ENCODE measurements around the gene ADAMTS20.

Gene ADAMTS20

GRCh38 chr12:43580601-43581000, 28.6 kb upstream of the ADAMTS20 start:
- Histone ChIP-seq H3K36me3 (ENCODE audit: insufficient read depth, low read length) (no peaks in the 10 kb centered on the region), H3K79me2 (ENCODE audit: insufficient read depth, low read length) (no peaks in the 10 kb centered on the region), H3K9me3 (ENCODE audit: insufficient read depth, low read length, severe bottlenecking) (no peaks in the 10 kb centered on the region), H3K9ac (ENCODE audit: low read depth, low read length) (no peak overlapping the region), H3K4me1 (ENCODE audit: insufficient read depth, low read length) (no peaks in the 10 kb centered on the region), H2AFZ (ENCODE audit: low read depth, low read length) (no peak overlapping the region), H4K20me1 (ENCODE audit: insufficient read depth, low read length) (no peaks in the 10 kb centered on the region), H3K4me2 (ENCODE audit: insufficient read depth, low read length) (no peak overlapping the region), H3K4me3 (ENCODE audit: low read depth in 1 of 2, low read length in 2 of 2) (no peak overlapping the region), H3K27me3 (ENCODE audit: insufficient read depth, low read length, poor library complexity) (no peaks in the 10 kb centered on the region), H3K27ac (ENCODE audit: low read length) (no peak overlapping the region)
- no peak for ATAC-seq (ENCODE audit: insufficient read depth, low read depth)
- DNase-seq = no peak
- TF ChIP-seq CTCF (IDR thresholded peaks at IDR 0.05; ENCODE audit: borderline replicate concordance, extremely low read depth, low read length, poor library complexity, severe bottlenecking) (no peak), EZH2 (IDR thresholded peaks at IDR 0.05; ENCODE audit: borderline replicate concordance, low read depth, low read length, severe bottlenecking) (no peak)

GRCh38 chr12:43579206-43579605, 27.2 kb upstream of the ADAMTS20 start:
- Histone ChIP-seq H3K27ac (ENCODE audit: low read length) (no peak overlapping the region), H3K4me1 (ENCODE audit: insufficient read depth, low read length) (no peaks in the 10 kb centered on the region), H3K9me3 (ENCODE audit: insufficient read depth, low read length, severe bottlenecking) (no peaks in the 10 kb centered on the region), H4K20me1 (ENCODE audit: insufficient read depth, low read length) (no peaks in the 10 kb centered on the region), H3K4me2 (ENCODE audit: insufficient read depth, low read length) (no peak overlapping the region), H3K4me3 (ENCODE audit: low read depth in 1 of 2, low read length in 2 of 2) (no peak overlapping the region), H3K79me2 (ENCODE audit: insufficient read depth, low read length) (no peaks in the 10 kb centered on the region), H3K9ac (ENCODE audit: low read depth, low read length) (no peak overlapping the region), H2AFZ (ENCODE audit: low read depth, low read length) (no peak overlapping the region), H3K27me3 (ENCODE audit: insufficient read depth, low read length, poor library complexity) (no peaks in the 10 kb centered on the region), H3K36me3 (ENCODE audit: insufficient read depth, low read length) (no peaks in the 10 kb centered on the region)
- no peak for ATAC-seq (ENCODE audit: insufficient read depth, low read depth)
- no peak for TF ChIP-seq EZH2 (IDR thresholded peaks at IDR 0.05; ENCODE audit: borderline replicate concordance, low read depth, low read length, severe bottlenecking)
- no peak for TF ChIP-seq CTCF (IDR thresholded peaks at IDR 0.05; ENCODE audit: borderline replicate concordance, extremely low read depth, low read length, poor library complexity, severe bottlenecking)
- DNase-seq = no peak

- no peak overlapping the region for H3K4me2 ChIP-seq (ENCODE audit: insufficient read depth, low read length)
- H3K9ac ChIP-seq (ENCODE audit: low read depth, low read length) = no peak overlapping the region
- H3K4me1 ChIP-seq (ENCODE audit: insufficient read depth, low read length) = no peaks in the 10 kb centered on the region
- no peaks in the 10 kb centered on the region for H3K79me2 ChIP-seq (ENCODE audit: insufficient read depth, low read length)
- H3K4me3 ChIP-seq (ENCODE audit: low read depth in 1 of 2, low read length in 2 of 2) = no peak overlapping the region
- H2AFZ ChIP-seq (ENCODE audit: low read depth, low read length) = no peak overlapping the region
- H3K27me3 ChIP-seq (ENCODE audit: insufficient read depth, low read length, poor library complexity) = no peaks in the 10 kb centered on the region
- ATAC-seq (ENCODE audit: insufficient read depth, low read depth) (no peak), DNase-seq (no peak)
- no peaks in the 10 kb centered on the region for H3K9me3 ChIP-seq (ENCODE audit: insufficient read depth, low read length, severe bottlenecking)
- H3K36me3 ChIP-seq (ENCODE audit: insufficient read depth, low read length) = no peaks in the 10 kb centered on the region
- H3K27ac ChIP-seq (ENCODE audit: low read length) = no peak overlapping the region
- H4K20me1 ChIP-seq (ENCODE audit: insufficient read depth, low read length) = no peaks in the 10 kb centered on the region
- no peak for TF ChIP-seq CTCF (IDR thresholded peaks at IDR 0.05; ENCODE audit: borderline replicate concordance, extremely low read depth, low read length, poor library complexity, severe bottlenecking)
These were observed 26.8 kb upstream of the ADAMTS20 start for GRCh38 chr12:43578782-43579181.

- Histone ChIP-seq H3K4me3 (ENCODE audit: low read depth in 1 of 2, low read length in 2 of 2) (no peak overlapping the region), H3K4me1 (ENCODE audit: insufficient read depth, low read length) (no peaks in the 10 kb centered on the region), H3K9ac (ENCODE audit: low read depth, low read length) (no peak overlapping the region), H3K79me2 (ENCODE audit: insufficient read depth, low read length) (no peaks in the 10 kb centered on the region), H2AFZ (ENCODE audit: low read depth, low read length) (no peak overlapping the region), H3K36me3 (ENCODE audit: insufficient read depth, low read length) (no peaks in the 10 kb centered on the region), H3K27me3 (ENCODE audit: insufficient read depth, low read length, poor library complexity) (no peaks in the 10 kb centered on the region), H3K27ac (ENCODE audit: low read length) (no peak overlapping the region), H3K9me3 (ENCODE audit: insufficient read depth, low read length, severe bottlenecking) (no peaks in the 10 kb centered on the region), H4K20me1 (ENCODE audit: insufficient read depth, low read length) (no peaks in the 10 kb centered on the region), H3K4me2 (ENCODE audit: insufficient read depth, low read length) (no peak overlapping the region)
- ATAC-seq (ENCODE audit: insufficient read depth, low read depth) = no peak
- TF ChIP-seq EZH2 (IDR thresholded peaks at IDR 0.05; ENCODE audit: borderline replicate concordance, low read depth, low read length, severe bottlenecking) = no peak
- no peak for TF ChIP-seq CTCF (IDR thresholded peaks at IDR 0.05; ENCODE audit: borderline replicate concordance, extremely low read depth, low read length, poor library complexity, severe bottlenecking)
- no peak for DNase-seq
These were observed 25.4 kb upstream of the ADAMTS20 start for GRCh38 chr12:43577381-43577780.
